SK-N-SH treated with all-trans-retinoic acid at 6 μM for 48 hours (cell line): Measurements from ENCODE around the gene ZSCAN10.

Experiments used
- ARNTL ChIP-seq: fragments of 450-650 bp; formaldehyde crosslinking; IDR thresholded peaks from 2 replicates; pipeline ENCODE4 v1.5.0; 2020; ENCODE audit warnings: low read depth, mild to moderate bottlenecking, moderate library complexity, borderline replicate concordance
- CSDC2 ChIP-seq: fragments of 250-450 bp; sonication (Bioruptor Pico); IDR thresholded peaks from 2 replicates; pipeline ENCODE4 v1.5.0; 2020; ENCODE audit warnings: mild to moderate bottlenecking, moderate library complexity
- GLIS3 ChIP-seq: fragments of 250-450 bp; sonication (Bioruptor Pico); IDR thresholded peaks from 2 replicates; pipeline ENCODE4 v1.5.0; 2020; ENCODE audit warnings: mild to moderate bottlenecking, moderate library complexity
- POU6F1 ChIP-seq: fragments of 250-450 bp; sonication (Bioruptor Pico); IDR thresholded peaks from 2 replicates; pipeline ENCODE4 v1.8.0; 2021; ENCODE audit warnings: low read depth, mild to moderate bottlenecking, moderate library complexity, borderline replicate concordance
- RARB ChIP-seq: fragments of 250-450 bp; sonication (Bioruptor Pico); IDR thresholded peaks from 2 replicates; pipeline ENCODE4 v1.8.0; 2021; ENCODE audit warnings: mild to moderate bottlenecking, moderate library complexity
- SNAI2 ChIP-seq: fragments of 250-450 bp; sonication (Bioruptor Pico); IDR thresholded peaks from 2 replicates; pipeline ENCODE4 v1.5.0; 2020; ENCODE audit warnings: mild to moderate bottlenecking, moderate library complexity
- TCF4 ChIP-seq: fragments of 250-450 bp; sonication (Bioruptor Pico); IDR thresholded peaks from 2 replicates; pipeline ENCODE4 v1.8.0; 2021; ENCODE audit warnings: mild to moderate bottlenecking, moderate library complexity, borderline replicate concordance
- TOX ChIP-seq: fragments of 250-450 bp; sonication (Bioruptor Pico); IDR thresholded peaks from 2 replicates; pipeline ENCODE4 v1.8.0; 2021; ENCODE audit warnings: mild to moderate bottlenecking, moderate library complexity, borderline replicate concordance
- ZC3H10 ChIP-seq: fragments of 250-450 bp; sonication (Bioruptor Pico); IDR thresholded peaks from 2 replicates; pipeline ENCODE4 v1.5.1; 2021; ENCODE audit warnings: mild to moderate bottlenecking, moderate library complexity
- ZFP3 ChIP-seq: fragments of 250-450 bp; sonication (Bioruptor Pico); IDR thresholded peaks from 2 replicates; pipeline ENCODE4 v1.5.0; 2020; ENCODE audit warnings: mild to moderate bottlenecking, moderate library complexity
- ZNF70 ChIP-seq: fragments of 450-650 bp; formaldehyde crosslinking; IDR thresholded peaks from 2 replicates; pipeline ENCODE4 v1.5.0; 2020; ENCODE audit warnings: mild to moderate bottlenecking, moderate library complexity
- TF ChIP-seq, protein P1 (sequence below): fragments of 250-450 bp; sonication (Bioruptor Pico); IDR thresholded peaks from 2 replicates; pipeline ENCODE4 v1.8.0; 2020; ENCODE audit warnings: mild to moderate bottlenecking, moderate library complexity, borderline replicate concordance
- TF ChIP-seq, protein P2 (sequence below): fragments of 250-450 bp; sonication (Bioruptor Pico); IDR thresholded peaks from 2 replicates; pipeline ENCODE4 v1.5.1; 2020; ENCODE audit warnings: low read depth, mild to moderate bottlenecking, moderate library complexity

DNA sequence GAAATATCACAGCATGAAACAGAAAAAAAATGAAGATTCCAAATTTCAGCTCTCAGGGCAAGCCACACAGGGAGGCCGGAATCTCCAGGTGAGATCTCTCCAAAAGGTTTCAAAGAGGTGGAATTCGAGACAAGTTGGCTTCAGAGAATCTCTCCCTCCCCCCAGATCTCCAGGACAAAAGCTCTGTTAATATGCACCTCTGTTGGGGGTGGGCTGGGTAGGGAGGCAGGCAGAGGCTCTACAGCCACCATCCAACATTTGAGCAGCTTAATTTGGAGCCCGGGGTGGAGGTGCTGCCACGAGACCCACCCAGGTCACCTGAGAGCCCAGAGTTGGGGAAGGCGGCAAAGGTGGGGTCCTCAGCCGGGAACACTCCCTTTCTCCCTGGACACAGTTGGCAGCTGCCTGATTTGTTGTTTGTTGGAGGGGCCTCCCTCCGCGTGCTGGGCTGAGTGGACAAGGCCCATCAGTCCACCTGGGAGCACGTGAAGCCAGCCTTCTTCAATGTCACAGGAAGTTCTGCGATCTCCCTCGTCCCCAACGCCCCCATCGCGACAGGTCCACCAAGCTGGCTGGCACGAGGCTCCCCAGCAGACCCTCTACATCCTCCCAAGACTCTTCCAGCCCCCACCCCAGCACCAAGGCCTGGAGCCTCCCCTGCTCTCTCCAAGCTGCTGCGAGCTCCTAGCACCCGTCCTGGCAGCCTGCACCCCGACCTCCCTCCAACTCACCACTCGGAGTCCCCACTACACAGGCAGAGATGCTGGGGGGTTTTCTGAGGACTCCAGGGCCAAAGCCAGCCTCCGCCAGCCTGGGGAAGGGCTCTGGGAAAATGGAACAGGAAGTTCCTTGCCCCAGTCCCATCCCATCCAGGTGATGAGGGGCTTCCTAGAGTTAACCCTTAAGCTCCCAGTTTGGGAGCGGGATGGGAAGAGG lies at the start of gene ZSCAN10:
- TF ChIP-seq TCF4 (CRISPR knock-in tag): no peak
- no peak for TF ChIP-seq RARB (CRISPR knock-in tag)
- no peak for TF ChIP-seq TOX (CRISPR knock-in tag)
- TF ChIP-seq ZFP3 (CRISPR knock-in tag): no peak
- TF ChIP-seq, protein P1, sequence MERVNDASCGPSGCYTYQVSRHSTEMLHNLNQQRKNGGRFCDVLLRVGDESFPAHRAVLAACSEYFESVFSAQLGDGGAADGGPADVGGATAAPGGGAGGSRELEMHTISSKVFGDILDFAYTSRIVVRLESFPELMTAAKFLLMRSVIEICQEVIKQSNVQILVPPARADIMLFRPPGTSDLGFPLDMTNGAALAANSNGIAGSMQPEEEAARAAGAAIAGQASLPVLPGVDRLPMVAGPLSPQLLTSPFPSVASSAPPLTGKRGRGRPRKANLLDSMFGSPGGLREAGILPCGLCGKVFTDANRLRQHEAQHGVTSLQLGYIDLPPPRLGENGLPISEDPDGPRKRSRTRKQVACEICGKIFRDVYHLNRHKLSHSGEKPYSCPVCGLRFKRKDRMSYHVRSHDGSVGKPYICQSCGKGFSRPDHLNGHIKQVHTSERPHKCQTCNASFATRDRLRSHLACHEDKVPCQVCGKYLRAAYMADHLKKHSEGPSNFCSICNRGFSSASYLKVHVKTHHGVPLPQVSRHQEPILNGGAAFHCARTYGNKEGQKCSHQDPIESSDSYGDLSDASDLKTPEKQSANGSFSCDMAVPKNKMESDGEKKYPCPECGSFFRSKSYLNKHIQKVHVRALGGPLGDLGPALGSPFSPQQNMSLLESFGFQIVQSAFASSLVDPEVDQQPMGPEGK (CRISPR knock-in tag): no peak
- TF ChIP-seq SNAI2: no peak
- TF ChIP-seq ARNTL: no peak
- no peak for TF ChIP-seq GLIS3
- TF ChIP-seq CSDC2 (CRISPR knock-in tag): no peak
- TF ChIP-seq ZC3H10 (CRISPR knock-in tag): no peak
- no peak for TF ChIP-seq POU6F1 (CRISPR knock-in tag)
- no peak for TF ChIP-seq ZNF70 (CRISPR knock-in tag)
- TF ChIP-seq, protein P2, sequence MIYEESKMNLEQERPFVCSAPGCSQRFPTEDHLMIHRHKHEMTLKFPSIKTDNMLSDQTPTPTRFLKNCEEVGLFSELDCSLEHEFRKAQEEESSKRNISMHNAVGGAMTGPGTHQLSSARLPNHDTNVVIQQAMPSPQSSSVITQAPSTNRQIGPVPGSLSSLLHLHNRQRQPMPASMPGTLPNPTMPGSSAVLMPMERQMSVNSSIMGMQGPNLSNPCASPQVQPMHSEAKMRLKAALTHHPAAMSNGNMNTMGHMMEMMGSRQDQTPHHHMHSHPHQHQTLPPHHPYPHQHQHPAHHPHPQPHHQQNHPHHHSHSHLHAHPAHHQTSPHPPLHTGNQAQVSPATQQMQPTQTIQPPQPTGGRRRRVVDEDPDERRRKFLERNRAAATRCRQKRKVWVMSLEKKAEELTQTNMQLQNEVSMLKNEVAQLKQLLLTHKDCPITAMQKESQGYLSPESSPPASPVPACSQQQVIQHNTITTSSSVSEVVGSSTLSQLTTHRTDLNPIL (CRISPR knock-in tag): no peak
